HepG2 (cell line): ENCODE measurements around the gene PPP2R5D. TPM values are rescaled to one million over a fixed set of nuclear protein-coding genes. Genes with fewer than 3 reads are reported as not detected.

Experiments
- AKNA ChIP-seq: sonication (generic); formaldehyde crosslinking; IDR thresholded peaks from 2 replicates; pipeline ENCODE4 v1.4.0; 2020; ENCODE audit warnings: missing genetic modification reagents, borderline replicate concordance
- DBP ChIP-seq: sonication (generic); formaldehyde crosslinking; IDR thresholded peaks from 2 replicates; pipeline ENCODE4 v1.4.0; 2020; ENCODE audit warnings: missing genetic modification reagents; ENCODE audit errors: not compliant biosample characterization
- NFAT5 ChIP-seq: sonication (generic); formaldehyde crosslinking; IDR thresholded peaks from 2 replicates; pipeline ENCODE4 v1.4.0; 2020; ENCODE audit warnings: missing genetic modification reagents
- POLR2AphosphoS2 ChIP-seq: IDR thresholded peaks from 2 replicates; pipeline ENCODE4 v1.6.1; 2011; ENCODE audit warnings: low read depth, low read length, improper control_type of control experiment
- SOX5 ChIP-seq: IDR thresholded peaks from 2 replicates; pipeline ENCODE4 v1.6.1; 2016; ENCODE audit warnings: borderline replicate concordance
- ZKSCAN1 ChIP-seq: fragments of 150-350 bp; IDR thresholded peaks from 2 replicates; pipeline ENCODE4 v1.6.1; 2014; ENCODE audit warnings: low read length
- ZNF20 ChIP-seq: sonication (generic); formaldehyde crosslinking; IDR thresholded peaks from 2 replicates; pipeline ENCODE4 v1.4.0; 2020; ENCODE audit warnings: mild to moderate bottlenecking, moderate library complexity, missing genetic modification reagents
- ZNF253 ChIP-seq: sonication (generic); formaldehyde crosslinking; IDR thresholded peaks from 2 replicates; pipeline ENCODE4 v1.8.0; 2022; ENCODE audit warnings: mild to moderate bottlenecking, missing genetic modification reagents, borderline replicate concordance
- ZZZ3 ChIP-seq: sonication (generic); formaldehyde crosslinking; IDR thresholded peaks from 2 replicates; pipeline ENCODE4 v1.4.0; 2020; ENCODE audit warnings: missing genetic modification reagents, mild to moderate bottlenecking, borderline replicate concordance
- polyA plus RNA-seq, 8 experiments: library from polyadenylated mRNA; depleted of rRNA in 3 of 8; stranded (reverse) in 7 of 8; unstranded in 1 of 8; fragments of >200 nt; fragmentation: Illumina TruSeq in 4 of 8; extraction: Trizol in 4 of 8; gene quantifications; 2 replicates each; pipeline versions ENCODE4 v1.2.1 to v1.2.3, GENCODE V29; 2011 to 2016; ENCODE audit warnings: low read depth in 4 of 8, missing spikeins in 1 of 8, mixed read lengths in 1 of 8; ENCODE audit not compliant: insufficient read depth in 1 of 8
- total RNA-seq, 5 experiments: library from RNA; depleted of rRNA; stranded (reverse); fragments of >200 nt; fragmentation: Illumina TruSeq; extraction: Trizol; gene quantifications; 2 replicates each; pipeline ENCODE4 v1.2.3, GENCODE V29; 2016; ENCODE audit warnings: low read depth in 1 of 5
- TF ChIP-seq, protein P1 (sequence below): sonication (generic); formaldehyde crosslinking; IDR thresholded peaks from 2 replicates; pipeline ENCODE4 v1.8.0; 2022; ENCODE audit warnings: mild to moderate bottlenecking, missing genetic modification reagents, moderate library complexity
- TF ChIP-seq, protein P2 (sequence below): sonication (generic); formaldehyde crosslinking; IDR thresholded peaks from 2 replicates; pipeline ENCODE4 v1.5.1; 2020; ENCODE audit warnings: missing genetic modification reagents, mild to moderate bottlenecking, borderline replicate concordance

PPP2R5D gene
- total and polyA plus RNA-seq, 2 of the 13 experiments (the other 11 are each of a cell fraction or from before 2014, with no cell fraction given) = 53.7 to 60.4 TPM

GRCh38 chr6:42938987-42939809 is 45.2 kb upstream of the PPP2R5D start (continued):
- TF ChIP-seq, protein P1, sequence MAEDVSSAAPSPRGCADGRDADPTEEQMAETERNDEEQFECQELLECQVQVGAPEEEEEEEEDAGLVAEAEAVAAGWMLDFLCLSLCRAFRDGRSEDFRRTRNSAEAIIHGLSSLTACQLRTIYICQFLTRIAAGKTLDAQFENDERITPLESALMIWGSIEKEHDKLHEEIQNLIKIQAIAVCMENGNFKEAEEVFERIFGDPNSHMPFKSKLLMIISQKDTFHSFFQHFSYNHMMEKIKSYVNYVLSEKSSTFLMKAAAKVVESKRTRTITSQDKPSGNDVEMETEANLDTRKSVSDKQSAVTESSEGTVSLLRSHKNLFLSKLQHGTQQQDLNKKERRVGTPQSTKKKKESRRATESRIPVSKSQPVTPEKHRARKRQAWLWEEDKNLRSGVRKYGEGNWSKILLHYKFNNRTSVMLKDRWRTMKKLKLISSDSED (CRISPR knock-in tag) = no peak
- TF ChIP-seq ZNF253 (CRISPR knock-in tag) (no peak), SOX5 (CRISPR knock-in tag) (peak; percentile 84), AKNA (CRISPR knock-in tag) (no peak), ZZZ3 (CRISPR knock-in tag) (peak; percentile 41; the same call in 1 of the 2 replicates), ZKSCAN1 (no peak), ZNF20 (CRISPR knock-in tag) (no peak), NFAT5 (CRISPR knock-in tag) (no peak), POLR2AphosphoS2 (no peak), DBP (CRISPR knock-in tag) (no peak)
- TF ChIP-seq, protein P2, sequence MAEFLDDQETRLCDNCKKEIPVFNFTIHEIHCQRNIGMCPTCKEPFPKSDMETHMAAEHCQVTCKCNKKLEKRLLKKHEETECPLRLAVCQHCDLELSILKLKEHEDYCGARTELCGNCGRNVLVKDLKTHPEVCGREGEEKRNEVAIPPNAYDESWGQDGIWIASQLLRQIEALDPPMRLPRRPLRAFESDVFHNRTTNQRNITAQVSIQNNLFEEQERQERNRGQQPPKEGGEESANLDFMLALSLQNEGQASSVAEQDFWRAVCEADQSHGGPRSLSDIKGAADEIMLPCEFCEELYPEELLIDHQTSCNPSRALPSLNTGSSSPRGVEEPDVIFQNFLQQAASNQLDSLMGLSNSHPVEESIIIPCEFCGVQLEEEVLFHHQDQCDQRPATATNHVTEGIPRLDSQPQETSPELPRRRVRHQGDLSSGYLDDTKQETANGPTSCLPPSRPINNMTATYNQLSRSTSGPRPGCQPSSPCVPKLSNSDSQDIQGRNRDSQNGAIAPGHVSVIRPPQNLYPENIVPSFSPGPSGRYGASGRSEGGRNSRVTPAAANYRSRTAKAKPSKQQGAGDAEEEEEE (CRISPR knock-in tag) = no peak
